GM21390 (cell line): Measurements from ENCODE around the gene CARM1.
"Not testable (repeated sequence)": the region's sequence is repeated elsewhere in the genome, so short reads cannot be mapped to it uniquely, and the experiment has no call there.

Source experiments
- ATAC-seq: cut with Tn5 transposase; IDR thresholded peaks from one replicate; pipeline ENCODE4 v1.9.1; 2021; ENCODE audit not compliant: unreplicated experiment

The CARM1 gene

GRCh38 chr19:10846500-10847202 is 24.7 kb upstream of the CARM1 start:
- ATAC-seq = no peak

GRCh38 chr19:10848230-10848856 is 23.0 kb upstream of the CARM1 start, which contains the start of gene C19orf38:
Gene C19orf38 (plus strand): TSS chr19:10848415. CDS start chr19:10848509, 94 bp downstream.
- no peak for ATAC-seq

GRCh38 chr19:10850631-10851030 is 20.7 kb upstream of the CARM1 start:
- ATAC-seq = no peak

- ATAC-seq = no peak
Measured at GRCh38 chr19:10852098-10852800, 19.1 kb upstream of the CARM1 start.

- ATAC-seq = no peak
Measured at GRCh38 chr19:10852941-10853340, 18.4 kb upstream of the CARM1 start.

- ATAC-seq = no peak
Measured at GRCh38 chr19:10854350-10855089, 16.8 kb upstream of the CARM1 start.

GRCh38 chr19:10855879-10856522 is 15.4 kb upstream of the CARM1 start:
- no peak for ATAC-seq

GRCh38 chr19:10856899-10857298 is 14.5 kb upstream of the CARM1 start:
- ATAC-seq = not testable (repeated sequence)

GRCh38 chr19:10858204-10858828 is 13.0 kb upstream of the CARM1 start:
- no peak for ATAC-seq

- no peak for ATAC-seq
Measured at GRCh38 chr19:10861103-10861651, 10.2 kb upstream of the CARM1 start.

- no peak for ATAC-seq
Measured at GRCh38 chr19:10862561-10863106, 8.7 kb upstream of the CARM1 start.

- no peak for ATAC-seq
Measured at GRCh38 chr19:10863107-10863717, 8.1 kb upstream of the CARM1 start.

- no peak for ATAC-seq
Measured at GRCh38 chr19:10864538-10864899, 6.8 kb upstream of the CARM1 start.

GRCh38 chr19:10866495-10866894 is 4.9 kb upstream of the CARM1 start:
- ATAC-seq = no peak

- ATAC-seq = no peak
Measured at GRCh38 chr19:10868872-10869547, 2.3 kb upstream of the CARM1 start.

GRCh38 chr19:10869872-10870311 is 1.5 kb upstream of the CARM1 start:
- ATAC-seq = not testable (repeated sequence)

- ATAC-seq = no peak
Measured at GRCh38 chr19:10870501-10870954, 825 bp upstream of the CARM1 start.

GRCh38 chr19:10871711-10872545 is 575 bp downstream of the CARM1 start:
- ATAC-seq = no peak
